GM18508 (cell line): ENCODE data around the gene GZF1.

Source experiments
- ATAC-seq: cut with Tn5 transposase; IDR thresholded peaks from one replicate; pipeline ENCODE4 v1.9.1; 2021; ENCODE audit warnings: moderate number of reproducible peaks; ENCODE audit not compliant: insufficient read depth, unreplicated experiment

GZF1 gene

GRCh38 chr20:23361476-23362391 lies at the start of gene GZF1:
TSS of gene GZF1 (plus strand) at chr20:23362182. CDS start at chr20:23364384, 2,202 bp downstream.
- ATAC-seq = peak; percentile 38

- ATAC-seq = no peak
Measured at GRCh38 chr20:23313271-23313670, 48.7 kb upstream of the GZF1 start.

- no peak for ATAC-seq
Measured at GRCh38 chr20:23314699-23315098, 47.3 kb upstream of the GZF1 start.

GRCh38 chr20:23315099-23315498 lies 46.9 kb upstream of the GZF1 start:
- ATAC-seq = no peak

GRCh38 chr20:23316626-23317025 lies 45.4 kb upstream of the GZF1 start:
- no peak for ATAC-seq

GRCh38 chr20:23317081-23317480 lies 44.9 kb upstream of the GZF1 start:
- no peak for ATAC-seq

- no peak for ATAC-seq
Measured at GRCh38 chr20:23318347-23318746, 43.6 kb upstream of the GZF1 start.

GRCh38 chr20:23320317-23320716 lies 41.7 kb upstream of the GZF1 start:
- no peak for ATAC-seq

GRCh38 chr20:23325107-23325506 lies 36.9 kb upstream of the GZF1 start:
- no peak for ATAC-seq

- no peak for ATAC-seq
Measured at GRCh38 chr20:23326774-23327173, 35.2 kb upstream of the GZF1 start.

GRCh38 chr20:23327617-23328333 lies 34.2 kb upstream of the GZF1 start:
- no peak for ATAC-seq

- no peak for ATAC-seq
Measured at GRCh38 chr20:23331450-23332350, 30.3 kb upstream of the GZF1 start.

- ATAC-seq = no peak
Measured at GRCh38 chr20:23332467-23332866, 29.5 kb upstream of the GZF1 start.

- ATAC-seq = no peak
Measured at GRCh38 chr20:23334111-23334510, 27.9 kb upstream of the GZF1 start.

GRCh38 chr20:23335521-23335920 lies 26.5 kb upstream of the GZF1 start:
- ATAC-seq = no peak

- ATAC-seq = no peak
Measured at GRCh38 chr20:23336476-23336875, 25.5 kb upstream of the GZF1 start.

GRCh38 chr20:23337312-23337711 lies 24.7 kb upstream of the GZF1 start:
- ATAC-seq = no peak

GRCh38 chr20:23339986-23340385 lies 22.0 kb upstream of the GZF1 start:
- ATAC-seq = no peak

GRCh38 chr20:23340524-23340923 lies 21.5 kb upstream of the GZF1 start:
- no peak for ATAC-seq

GRCh38 chr20:23341073-23341472 lies 20.9 kb upstream of the GZF1 start:
- ATAC-seq = no peak
